GM21825 (cell line): ENCODE data around the gene ATP1A4.

Experiments used
- ATAC-seq: cut with Tn5 transposase; IDR thresholded peaks from one replicate; pipeline ENCODE4 v1.9.1; 2021; ENCODE audit warnings: mild to moderate bottlenecking, moderate library complexity; ENCODE audit not compliant: unreplicated experiment

Gene ATP1A4

GRCh38 chr1:160224606-160225005 lies 73.2 kb downstream of the ATP1A4 start:
- no peak for ATAC-seq

DNA sequence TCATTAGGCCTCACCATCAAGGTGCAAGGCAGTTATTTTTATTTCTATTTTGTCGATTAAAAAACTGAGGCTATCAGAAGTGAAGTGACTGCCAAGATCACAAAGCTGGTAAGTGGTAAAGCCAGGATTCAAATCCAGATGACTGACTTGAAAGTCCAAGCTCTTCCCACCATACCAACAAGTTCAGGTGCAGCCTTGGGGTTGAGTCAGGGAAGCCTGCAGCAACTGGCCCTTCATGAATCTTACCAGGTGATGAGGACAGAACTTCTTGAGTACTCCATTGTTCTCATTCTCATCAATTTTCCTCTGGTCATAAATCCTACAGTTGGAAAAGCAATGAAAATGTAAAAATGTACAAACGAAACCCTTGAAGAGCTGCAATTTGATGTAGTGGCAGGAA lies 73.9 kb downstream of the ATP1A4 start:
- no peak for ATAC-seq

DNA sequence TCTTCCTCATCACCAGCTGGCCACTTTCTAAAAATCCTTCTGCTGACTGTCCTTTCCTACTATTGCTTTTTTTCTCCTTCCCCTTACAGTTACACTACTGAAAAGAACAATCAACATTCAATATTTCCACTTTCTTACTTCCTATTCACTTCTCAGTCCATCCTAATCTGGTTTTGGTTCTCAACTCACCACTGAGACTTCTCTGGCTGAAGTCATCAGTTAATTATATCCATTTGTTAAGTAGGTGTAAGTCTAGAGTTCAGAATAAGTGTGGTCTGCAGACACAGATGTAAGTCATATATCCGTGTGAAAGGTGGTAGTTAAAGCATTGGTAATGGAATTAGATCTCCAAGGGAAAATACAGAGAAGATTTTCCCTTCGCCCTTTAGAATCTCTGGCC lies 75.2 kb downstream of the ATP1A4 start:
- no peak for ATAC-seq

DNA sequence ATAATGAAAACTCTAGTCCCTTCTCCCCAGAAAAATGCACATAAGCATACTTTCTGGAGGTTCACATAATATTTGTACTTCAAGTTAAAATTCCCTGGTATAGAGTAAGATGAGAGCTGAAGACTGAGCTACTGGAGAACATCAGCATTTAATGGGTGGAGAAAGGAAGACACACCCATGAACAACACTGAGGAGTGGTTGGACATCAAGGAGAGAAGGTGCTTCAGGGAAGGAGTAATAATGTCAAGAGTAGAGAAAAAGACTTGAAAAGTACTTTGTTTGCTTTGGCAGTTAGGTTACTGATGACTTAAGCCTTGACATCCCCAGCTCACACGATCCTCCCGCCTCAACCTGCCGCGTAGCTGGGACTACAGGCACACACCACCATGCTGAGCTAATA lies 75.6 kb downstream of the ATP1A4 start:
- ATAC-seq = no peak

- no peak for ATAC-seq
Measured at GRCh38 chr1:160227561-160227960, 76.2 kb downstream of the ATP1A4 start.

DNA sequence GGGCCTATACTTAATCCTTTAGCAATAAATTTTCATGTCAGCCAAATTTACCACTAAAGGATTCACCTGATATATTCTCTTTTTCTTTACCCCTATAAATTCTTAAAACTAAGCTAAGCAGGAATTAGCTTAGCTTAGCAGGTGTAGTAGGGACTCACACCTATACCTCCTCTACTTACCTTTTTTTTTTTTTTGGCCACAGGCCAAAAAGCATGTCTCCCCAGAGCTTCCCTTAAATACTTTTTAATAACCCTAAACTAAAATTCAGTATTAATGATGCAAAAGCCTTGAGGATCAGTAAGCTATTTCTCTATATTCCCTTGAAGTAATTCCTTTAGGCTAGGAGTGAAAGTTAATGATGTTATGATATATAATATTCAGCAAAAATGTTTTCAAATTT lies 77.0 kb downstream of the ATP1A4 start:
- no peak for ATAC-seq

- ATAC-seq = no peak
Measured at GRCh38 chr1:160232911-160233310, 81.5 kb downstream of the ATP1A4 start.
